Measurements from ENCODE around the gene AZGP1.

GRCh38 chr7:99971242-99971641, 4.6 kb downstream of the AZGP1 start:
- TF ChIP-seq CTBP1 (IDR thresholded peaks at IDR 0.05; ENCODE audit: borderline replicate concordance) (no peak), PKNOX1 (IDR thresholded peaks at IDR 0.05) (no peak), FOXK2 (IDR thresholded peaks at IDR 0.05) (no peak), HDGF (IDR thresholded peaks at IDR 0.05; ENCODE audit: borderline replicate concordance) (no peak), FOXM1 (IDR thresholded peaks at IDR 0.05; ENCODE audit: borderline replicate concordance) (no peak), SUZ12 (IDR thresholded peaks at IDR 0.05) (no peak), FOXA1 (IDR thresholded peaks at IDR 0.05) (no peak), SP1 (IDR thresholded peaks at IDR 0.05) (no peak)
